T-helper 1 cell treated with Interleukin-12 subunit alpha and Interleukin-12 subunit beta and Interleukin-4 antibody, amounts not matched to agents 30 μg/mL and 1 μg/mL, for 36 hours (primary cell): ENCODE measurements around the gene CAMTA1.

Source experiments
- H3K27ac Mint-ChIP-seq: one replicate; pipeline ENCODE4 v1.8.0; 2021; ENCODE audit warnings: mild to moderate bottlenecking, mixed read lengths
- H3K27me3 Mint-ChIP-seq: one replicate; pipeline ENCODE4 v1.8.0; 2021; ENCODE audit warnings: low read depth, mixed read lengths
- H3K36me3 Mint-ChIP-seq: one replicate; pipeline ENCODE4 v1.8.0; 2021; ENCODE audit warnings: low read depth, mixed read lengths
- H3K4me1 Mint-ChIP-seq: one replicate; pipeline ENCODE4 v1.8.0; 2021; ENCODE audit warnings: low read depth, mixed read lengths
- H3K4me3 Mint-ChIP-seq: one replicate; pipeline ENCODE4 v1.8.0; 2021; ENCODE audit warnings: mild to moderate bottlenecking, moderate library complexity, mixed read lengths
- H3K9me3 Mint-ChIP-seq: one replicate; pipeline ENCODE4 v1.8.0; 2021; ENCODE audit warnings: mixed read lengths

Gene CAMTA1

GRCh38 chr1:7186382-7187111 lies 401.3 kb downstream of the CAMTA1 start:
- no peak overlapping the region for H3K27ac Mint-ChIP-seq
- no peaks in the 10 kb centered on the region for H3K4me1 Mint-ChIP-seq
- peaks cover 3% of the 10 kb centered on the region for H3K27me3 Mint-ChIP-seq
- no peak overlapping the region for H3K4me3 Mint-ChIP-seq
- H3K9me3 Mint-ChIP-seq: no peaks in the 10 kb centered on the region
- H3K36me3 Mint-ChIP-seq: no peaks in the 10 kb centered on the region

- Mint-ChIP-seq H3K36me3 (no peaks in the 10 kb centered on the region), H3K27ac (no peak overlapping the region), H3K4me3 (no peak overlapping the region), H3K9me3 (no peaks in the 10 kb centered on the region), H3K27me3 (peaks cover 3% of the 10 kb centered on the region), H3K4me1 (no peaks in the 10 kb centered on the region)
These were observed 401.8 kb downstream of the CAMTA1 start for GRCh38 chr1:7187112-7187493.

- no peak overlapping the region for H3K27ac Mint-ChIP-seq
These were observed 405.0 kb downstream of the CAMTA1 start for GRCh38 chr1:7190261-7190660.

GRCh38 chr1:7192453-7192852 lies 407.2 kb downstream of the CAMTA1 start:
- H3K27me3 Mint-ChIP-seq: peaks cover 8% of the 10 kb centered on the region
- H3K9me3 Mint-ChIP-seq: no peaks in the 10 kb centered on the region
- no peak overlapping the region for H3K4me3 Mint-ChIP-seq
- H3K36me3 Mint-ChIP-seq: no peaks in the 10 kb centered on the region
- H3K4me1 Mint-ChIP-seq: no peaks in the 10 kb centered on the region
- no peak overlapping the region for H3K27ac Mint-ChIP-seq

More at GRCh38 chr1:7190261-7190660, 405.0 kb downstream of the CAMTA1 start:
- Mint-ChIP-seq H3K27me3 (peaks cover 3% of the 10 kb centered on the region), H3K36me3 (no peaks in the 10 kb centered on the region), H3K9me3 (no peaks in the 10 kb centered on the region), H3K4me3 (no peak overlapping the region), H3K4me1 (no peaks in the 10 kb centered on the region)

- H3K27ac Mint-ChIP-seq: no peak overlapping the region
- no peak overlapping the region for H3K4me3 Mint-ChIP-seq
- H3K9me3 Mint-ChIP-seq: no peaks in the 10 kb centered on the region
- H3K4me1 Mint-ChIP-seq: no peaks in the 10 kb centered on the region
- H3K36me3 Mint-ChIP-seq: no peaks in the 10 kb centered on the region
- H3K27me3 Mint-ChIP-seq: peaks cover 5% of the 10 kb centered on the region
These were observed 411.0 kb downstream of the CAMTA1 start for GRCh38 chr1:7196036-7196911.

- Mint-ChIP-seq H3K27ac (no peak overlapping the region), H3K9me3 (no peaks in the 10 kb centered on the region), H3K36me3 (no peaks in the 10 kb centered on the region), H3K27me3 (peaks cover 10% of the 10 kb centered on the region), H3K4me3 (no peak overlapping the region), H3K4me1 (peaks cover 2% of the 10 kb centered on the region)
These were observed 413.4 kb downstream of the CAMTA1 start for GRCh38 chr1:7198664-7199063.

- Mint-ChIP-seq H3K4me1 (peaks cover 2% of the 10 kb centered on the region), H3K9me3 (no peaks in the 10 kb centered on the region), H3K4me3 (no peak overlapping the region), H3K27me3 (peaks cover 10% of the 10 kb centered on the region), H3K36me3 (no peaks in the 10 kb centered on the region), H3K27ac (no peak overlapping the region)
These were observed 414.0 kb downstream of the CAMTA1 start for GRCh38 chr1:7199077-7199779.

- Mint-ChIP-seq H3K4me1 (no peaks in the 10 kb centered on the region), H3K4me3 (no peak overlapping the region), H3K27me3 (peaks cover 3% of the 10 kb centered on the region), H3K27ac (no peak overlapping the region), H3K9me3 (no peaks in the 10 kb centered on the region), H3K36me3 (no peaks in the 10 kb centered on the region)
These were observed 422.8 kb downstream of the CAMTA1 start for GRCh38 chr1:7207875-7208646.

- no peak overlapping the region for H3K27ac Mint-ChIP-seq
- H3K9me3 Mint-ChIP-seq: no peaks in the 10 kb centered on the region
- H3K4me3 Mint-ChIP-seq: no peak overlapping the region
- no peaks in the 10 kb centered on the region for H3K36me3 Mint-ChIP-seq
- no peaks in the 10 kb centered on the region for H3K4me1 Mint-ChIP-seq
- peaks cover 3% of the 10 kb centered on the region for H3K27me3 Mint-ChIP-seq
These were observed 423.5 kb downstream of the CAMTA1 start for GRCh38 chr1:7208647-7209180.

GRCh38 chr1:7209336-7209735 lies 424.1 kb downstream of the CAMTA1 start:
- H3K4me3 Mint-ChIP-seq: no peak overlapping the region
- H3K4me1 Mint-ChIP-seq: no peaks in the 10 kb centered on the region

GRCh38 chr1:7218210-7218832 lies 433.1 kb downstream of the CAMTA1 start:
- Mint-ChIP-seq H3K9me3 (no peaks in the 10 kb centered on the region), H3K27me3 (peaks cover 3% of the 10 kb centered on the region), H3K4me1 (peaks cover 2% of the 10 kb centered on the region), H3K27ac (no peak overlapping the region), H3K36me3 (no peaks in the 10 kb centered on the region), H3K4me3 (no peak overlapping the region)

More at GRCh38 chr1:7209336-7209735, 424.1 kb downstream of the CAMTA1 start:
- Mint-ChIP-seq H3K9me3 (no peaks in the 10 kb centered on the region), H3K27me3 (peaks cover 3% of the 10 kb centered on the region), H3K36me3 (no peaks in the 10 kb centered on the region), H3K27ac (no peak overlapping the region)

- H3K36me3 Mint-ChIP-seq: no peaks in the 10 kb centered on the region
These were observed 433.8 kb downstream of the CAMTA1 start for GRCh38 chr1:7219031-7219430.

GRCh38 chr1:7220007-7220406 lies 434.8 kb downstream of the CAMTA1 start:
- Mint-ChIP-seq H3K9me3 (no peaks in the 10 kb centered on the region), H3K27ac (no peak overlapping the region), H3K4me1 (peaks cover 2% of the 10 kb centered on the region), H3K4me3 (no peak overlapping the region), H3K36me3 (no peaks in the 10 kb centered on the region), H3K27me3 (peaks cover 3% of the 10 kb centered on the region)

More at GRCh38 chr1:7219031-7219430, 433.8 kb downstream of the CAMTA1 start:
- Mint-ChIP-seq H3K27ac (no peak overlapping the region), H3K4me3 (no peak overlapping the region), H3K4me1 (peaks cover 2% of the 10 kb centered on the region), H3K27me3 (peaks cover 3% of the 10 kb centered on the region), H3K9me3 (no peaks in the 10 kb centered on the region)
